ENCODE data around the gene ADORA1. TPM values are rescaled to one million over a fixed set of nuclear protein-coding genes. Genes with fewer than 3 reads are reported as not detected.

ADORA1 gene
- 1.5 TPM for total RNA-seq

DNA sequence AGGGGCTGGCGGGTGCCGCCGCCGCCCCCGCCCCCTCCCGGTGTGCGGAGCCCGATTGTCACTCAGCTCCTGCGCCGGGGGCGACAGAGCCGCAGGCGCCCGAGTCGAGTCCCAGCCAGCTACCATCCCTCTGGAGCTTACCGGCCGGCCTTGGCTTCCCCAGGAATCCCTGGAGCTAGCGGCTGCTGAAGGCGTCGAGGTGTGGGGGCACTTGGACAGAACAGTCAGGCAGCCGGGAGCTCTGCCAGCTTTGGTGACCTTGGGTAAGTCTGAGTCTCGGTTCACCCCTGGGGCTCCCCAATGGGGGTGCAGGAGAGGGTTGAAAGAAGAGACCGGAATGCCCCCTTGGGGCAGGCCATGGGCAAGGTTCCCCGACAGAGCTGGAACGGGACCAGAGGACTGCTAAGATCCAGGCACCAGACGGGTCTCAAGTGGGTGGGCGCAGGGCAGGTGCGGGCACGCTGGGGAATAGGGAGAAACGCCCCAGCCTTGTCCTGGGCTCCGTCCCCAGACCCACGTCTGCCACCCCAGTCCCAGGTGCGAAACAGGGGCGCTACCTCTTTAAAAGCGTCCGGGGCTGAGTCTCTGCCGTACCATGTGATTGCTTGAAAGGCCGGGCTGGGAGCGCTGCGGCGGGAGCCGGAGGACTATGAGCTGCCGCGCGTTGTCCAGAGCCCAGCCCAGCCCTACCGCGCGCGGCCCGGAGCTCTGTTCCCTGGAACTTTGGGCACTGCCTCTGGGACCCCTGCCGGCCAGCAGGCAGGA is at the start of gene ADORA1:
Gene ADORA1, plus strand, starts transcription at position 61 of the 765 bp plus-strand sequence. CDS start 1,116 bp downstream, outside the sequence.
- DNase-seq (ENCODE audit: low spot score) = peak; percentile 70

DNA sequence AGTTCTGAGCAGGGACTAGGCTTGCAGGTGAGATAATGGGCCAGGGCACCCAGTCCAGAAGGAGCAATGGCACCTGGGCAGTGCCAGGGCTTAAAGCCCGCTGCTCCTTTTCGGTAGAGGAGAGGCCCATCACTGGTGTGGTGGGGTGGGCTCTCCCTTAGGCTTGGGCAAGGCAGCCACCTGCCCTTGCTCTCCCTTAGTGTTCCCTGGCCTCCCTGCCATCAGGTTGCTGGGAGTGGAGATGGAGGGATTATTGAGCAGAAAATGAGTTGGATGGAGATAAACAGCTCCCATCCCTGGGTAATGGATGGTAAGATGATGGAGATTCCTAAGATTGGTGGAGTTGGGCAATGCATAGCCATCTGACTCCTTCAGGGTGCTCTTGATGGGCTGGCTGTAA is 49.6 kb upstream of the ADORA1 start:
- no peak for DNase-seq (ENCODE audit: low spot score)

DNA sequence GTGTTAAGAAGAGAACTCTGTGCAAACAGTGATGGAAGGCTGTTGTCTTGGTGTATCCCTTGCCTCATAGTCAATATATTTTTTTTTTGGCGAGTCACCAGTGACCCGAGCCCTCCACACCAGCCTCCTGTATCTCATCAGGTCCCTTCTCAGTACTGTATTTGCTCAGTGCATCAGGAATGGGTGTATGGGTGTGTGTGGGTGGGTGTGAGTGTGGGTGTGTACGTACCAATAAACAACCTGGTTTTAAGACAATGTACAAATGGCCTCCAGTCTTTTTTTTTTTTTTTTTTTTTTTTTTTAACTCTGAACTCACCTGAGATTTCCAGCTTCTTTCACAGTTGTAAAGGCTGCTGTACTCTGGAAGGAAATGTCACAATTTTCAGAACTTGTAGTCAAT is 49.0 kb upstream of the ADORA1 start:
- DNase-seq (ENCODE audit: low spot score) = no peak

DNA sequence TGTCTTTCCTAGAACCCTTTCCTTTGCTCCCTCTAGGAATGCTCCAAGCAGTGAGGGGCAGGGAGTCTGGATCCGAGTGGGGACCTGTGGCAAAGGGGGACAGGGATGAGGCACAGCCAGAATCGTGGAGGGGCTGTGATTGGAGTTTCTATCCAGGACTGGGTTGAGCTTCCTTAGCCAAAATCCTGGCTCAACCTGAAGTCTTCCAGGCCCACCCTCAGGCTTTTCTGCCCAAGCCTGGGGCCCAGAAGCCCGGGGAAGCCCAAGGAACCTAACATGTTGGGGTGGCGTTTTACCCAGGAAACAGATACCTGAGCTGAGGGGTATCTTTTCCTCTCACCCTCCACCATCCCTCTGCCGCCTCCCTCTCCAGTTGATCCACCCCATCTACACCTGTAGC is 47.1 kb upstream of the ADORA1 start:
- no peak for DNase-seq (ENCODE audit: low spot score)

DNA sequence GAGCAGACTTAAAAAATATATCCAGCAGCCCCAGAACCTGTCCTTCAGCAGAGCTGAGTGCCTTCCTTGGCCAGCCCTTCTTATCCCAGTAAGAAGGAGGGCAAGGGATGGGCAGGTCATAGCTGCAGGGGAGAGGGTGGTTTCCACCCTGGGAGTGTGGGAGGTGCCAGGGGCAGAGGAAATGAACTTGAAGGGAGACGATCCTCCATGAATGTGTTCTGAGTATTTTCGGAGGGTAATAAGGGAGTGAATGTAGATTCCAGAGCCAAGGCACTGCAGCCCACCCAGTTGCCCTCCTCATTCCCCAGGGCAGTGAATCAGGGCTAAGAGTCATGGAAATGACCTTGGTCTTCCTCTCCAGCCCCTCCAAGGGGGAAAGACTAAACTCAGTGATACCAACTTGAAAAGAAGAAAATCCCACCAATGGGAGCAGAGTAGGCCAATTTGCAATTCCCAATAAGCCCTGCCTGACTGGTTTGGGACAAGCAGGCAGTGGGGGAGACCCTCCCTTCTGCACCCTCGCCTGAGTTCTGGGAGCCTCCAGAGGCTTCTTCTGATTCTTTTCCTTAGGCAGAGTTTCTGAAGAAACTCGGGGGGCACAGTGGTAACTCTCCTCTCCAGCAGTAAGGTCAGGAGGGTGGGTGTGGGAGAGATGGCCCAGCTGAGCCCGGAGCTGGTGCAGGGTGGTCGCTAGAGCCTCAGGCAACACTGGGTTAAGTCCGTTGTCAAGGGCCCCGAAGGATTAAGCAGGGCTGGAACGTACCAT is 45.9 kb upstream of the ADORA1 start:
- peak; percentile 9 for DNase-seq (ENCODE audit: low spot score)

DNA sequence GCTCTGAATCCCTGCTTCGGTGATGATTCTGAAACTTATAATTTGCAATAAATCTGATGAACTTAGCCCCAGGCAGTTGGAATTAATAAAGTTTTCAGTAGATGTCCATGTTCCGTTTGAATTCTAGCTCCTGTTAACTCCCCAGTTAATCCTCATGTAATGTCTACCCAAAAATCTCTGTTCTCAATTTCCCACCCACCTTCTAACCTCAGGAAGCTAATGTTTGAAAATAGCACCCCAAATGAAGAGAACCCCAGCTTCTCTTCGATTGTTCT is 45.4 kb upstream of the ADORA1 start:
- no peak for DNase-seq (ENCODE audit: low spot score)

DNA sequence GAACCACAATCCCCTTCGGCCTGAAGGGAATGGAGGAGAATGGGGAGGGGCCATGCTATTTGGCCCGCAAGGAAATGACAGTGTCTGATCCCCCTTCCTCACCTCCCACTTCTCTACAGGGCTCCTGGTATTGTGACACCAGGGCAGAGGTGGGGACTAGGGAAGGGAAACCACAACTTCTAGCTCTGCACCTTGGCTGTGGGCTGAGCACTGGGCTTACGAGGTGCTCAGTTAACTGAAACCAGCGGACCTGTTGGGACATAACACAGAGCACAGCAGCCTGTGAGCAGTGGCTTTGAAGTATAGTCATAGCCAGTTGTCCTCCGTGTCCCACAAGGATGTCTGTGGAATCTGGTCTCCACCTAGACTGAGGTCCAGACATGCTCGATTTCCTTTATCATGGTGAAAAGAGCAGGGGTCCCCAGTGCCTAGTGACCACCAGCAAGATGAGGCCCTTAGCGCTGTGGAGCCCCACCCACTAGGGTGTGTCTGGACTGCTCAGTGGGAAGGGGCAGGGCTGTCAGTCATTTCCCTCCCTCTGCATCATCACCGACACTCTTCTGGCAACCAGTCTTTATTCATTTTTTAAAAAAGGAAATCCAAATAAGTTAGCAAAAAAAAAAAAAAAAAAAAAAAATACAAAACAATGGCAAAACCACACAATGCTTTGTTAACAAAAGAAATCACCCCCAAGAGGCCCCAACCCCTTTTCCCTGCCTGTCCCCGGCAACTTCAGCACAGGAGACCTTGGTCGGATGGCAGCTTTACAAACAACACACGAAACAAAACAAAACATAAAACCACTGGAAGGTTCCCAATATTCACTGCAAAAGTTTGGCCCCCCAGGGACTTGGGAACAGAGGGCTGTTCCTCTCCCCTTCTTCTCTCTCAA is 44.7 kb upstream of the ADORA1 start:
- peak; percentile 29 for DNase-seq (ENCODE audit: low spot score)

DNA sequence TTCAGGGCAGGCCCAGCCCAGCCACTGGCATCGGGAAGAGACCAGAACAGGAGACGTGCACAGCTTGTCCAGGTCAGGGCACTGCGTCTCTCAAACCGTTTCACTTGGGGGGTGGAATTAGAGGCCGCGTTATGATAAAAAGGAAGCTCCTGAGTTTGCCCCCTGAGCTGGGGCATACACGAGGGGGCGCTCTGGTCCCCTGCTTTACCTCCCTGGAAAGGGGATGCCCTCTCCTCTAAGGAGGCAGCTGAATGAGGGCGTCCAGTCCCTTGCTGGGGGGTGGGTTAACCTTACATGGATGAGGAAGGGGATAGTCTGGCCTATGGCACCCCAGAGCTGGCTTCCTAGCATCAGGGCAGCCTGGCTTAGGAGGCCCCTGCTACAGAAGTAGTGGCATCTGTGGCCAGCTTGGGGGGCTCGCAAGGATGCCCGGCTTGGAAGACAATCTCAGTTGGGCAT is 44.0 kb upstream of the ADORA1 start:
- DNase-seq (ENCODE audit: low spot score) = peak; percentile 30

DNA sequence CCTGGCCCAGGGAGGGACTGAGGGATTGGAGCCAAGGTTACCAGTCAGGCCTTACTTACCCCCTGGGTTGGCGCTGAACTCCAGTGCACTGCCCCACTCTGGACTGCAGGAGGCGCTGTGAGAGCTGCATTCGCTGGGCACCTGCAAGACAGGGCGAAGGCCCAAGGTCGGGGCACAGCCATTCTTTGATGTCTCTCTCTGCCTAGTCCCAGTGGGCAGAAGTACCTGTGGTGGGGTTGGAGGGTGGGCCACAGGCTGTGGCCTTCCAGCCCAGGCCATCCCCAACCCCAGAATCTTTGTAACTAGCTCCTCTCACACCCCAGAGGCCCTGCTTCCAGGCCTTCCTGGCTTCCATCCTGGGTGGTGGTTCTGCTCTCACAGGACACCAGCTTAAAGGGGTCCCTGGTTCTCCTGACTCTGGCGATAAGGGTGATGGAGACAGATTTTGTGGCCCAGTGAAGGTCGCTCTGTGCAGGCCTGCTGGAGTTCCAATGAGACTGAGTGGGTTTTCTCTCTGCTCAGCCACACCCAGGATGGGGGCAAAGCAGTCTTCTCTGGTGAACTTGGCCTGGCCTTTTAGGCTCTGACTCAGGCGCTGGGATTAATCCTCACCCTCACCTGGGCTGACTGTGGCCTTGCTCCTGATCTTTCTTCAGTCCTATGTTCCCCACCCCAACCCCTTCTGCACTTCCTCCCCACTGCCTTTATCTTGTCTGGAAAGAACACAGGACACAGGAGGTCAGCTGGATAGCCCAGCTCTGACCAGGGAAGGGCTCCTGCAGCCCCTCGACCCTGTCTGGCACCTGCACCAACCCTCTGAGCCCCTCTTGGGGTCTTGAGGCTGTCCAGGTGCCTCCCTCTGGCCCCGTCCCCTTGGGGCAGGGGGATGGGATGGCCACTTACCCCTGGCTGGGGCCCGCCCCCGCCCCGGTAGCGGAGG is 42.7 kb upstream of the ADORA1 start:
- peak; percentile 34 for DNase-seq (ENCODE audit: low spot score)

DNA sequence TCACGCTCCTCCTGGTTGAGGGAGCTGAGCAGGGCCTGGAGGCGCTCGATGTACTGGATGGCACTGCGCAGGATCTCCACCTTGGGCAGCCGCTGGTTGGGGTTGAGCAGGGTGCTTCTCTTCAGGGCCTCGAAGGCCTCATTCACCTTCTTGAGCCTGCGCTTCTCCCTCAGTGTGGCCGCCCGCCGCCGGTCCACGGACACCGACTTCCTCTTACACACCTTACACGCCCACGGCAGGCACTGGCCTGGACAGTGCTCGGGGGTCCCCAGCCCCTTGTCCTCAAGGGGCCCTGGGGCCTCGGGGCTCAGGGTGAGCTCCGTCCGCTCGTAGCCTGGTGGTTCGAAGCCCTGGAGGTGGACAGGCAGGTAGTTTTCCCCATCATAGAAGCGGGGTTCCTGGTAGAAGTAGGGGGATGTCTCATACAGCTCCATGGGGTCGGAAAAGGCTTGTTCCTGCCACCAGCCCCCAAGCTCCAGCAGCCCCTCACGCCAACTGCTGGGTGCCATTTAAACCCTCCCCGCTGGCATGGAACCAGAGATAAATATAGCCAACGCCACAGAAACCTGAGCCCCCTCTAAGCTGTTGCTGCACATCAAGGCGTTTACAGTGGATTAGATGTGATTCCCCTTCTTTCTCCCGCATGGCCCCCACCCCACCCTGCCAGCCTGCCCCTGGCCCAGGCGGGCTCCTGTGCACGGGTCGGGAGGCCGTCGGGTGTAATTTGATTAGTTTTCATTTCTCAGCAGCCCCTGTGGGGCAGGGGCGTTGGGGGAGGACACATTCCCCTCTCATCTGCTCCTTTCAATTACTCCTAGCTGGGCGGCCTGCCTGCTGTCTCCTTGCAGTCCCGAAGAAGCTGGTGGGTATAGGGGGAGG is 41.8 kb upstream of the ADORA1 start, which contains the start of gene MYOG:
Gene MYOG, minus strand, starts transcription at position 485 of the 879 bp plus-strand sequence. Its CDS starts 51 bp downstream, at position 434.
- DNase-seq (ENCODE audit: low spot score) = no peak

DNA sequence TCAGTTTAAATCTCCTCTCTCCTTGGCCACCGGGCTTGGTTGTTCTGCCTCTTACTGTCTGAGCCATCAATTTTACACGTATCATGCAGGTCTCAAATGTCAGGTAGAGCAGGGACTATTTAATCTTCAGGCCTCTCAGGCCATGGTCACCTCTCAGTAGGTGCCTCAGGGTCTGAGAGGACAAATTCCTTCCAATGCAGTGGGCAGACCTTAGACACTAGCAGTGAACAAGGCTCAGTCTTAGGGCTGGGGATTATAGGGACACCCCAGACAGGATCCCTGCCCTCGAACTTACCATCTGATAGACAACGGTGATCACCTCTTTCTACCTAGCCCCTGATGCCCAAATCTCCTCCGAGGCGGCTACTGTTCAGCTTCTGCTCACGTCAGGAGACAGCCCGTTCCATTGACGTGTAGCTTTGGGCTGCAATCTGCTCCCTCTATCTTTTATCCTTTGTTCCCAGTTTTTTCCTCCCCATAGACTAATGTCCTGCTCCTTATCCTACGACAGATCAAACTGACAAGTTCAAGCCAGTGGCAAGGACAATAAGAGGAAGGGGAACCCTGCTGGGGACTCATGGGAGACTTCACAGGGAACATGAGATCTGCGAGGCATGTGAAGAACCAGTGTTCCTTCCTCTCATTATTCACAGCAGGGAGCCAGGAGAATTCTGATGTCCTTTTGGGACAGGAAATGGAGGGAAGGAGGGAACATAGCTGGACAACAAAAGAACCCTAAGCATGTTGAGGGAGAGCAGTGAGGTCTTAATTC is 40.3 kb upstream of the ADORA1 start:
- no peak for DNase-seq (ENCODE audit: low spot score)

DNA sequence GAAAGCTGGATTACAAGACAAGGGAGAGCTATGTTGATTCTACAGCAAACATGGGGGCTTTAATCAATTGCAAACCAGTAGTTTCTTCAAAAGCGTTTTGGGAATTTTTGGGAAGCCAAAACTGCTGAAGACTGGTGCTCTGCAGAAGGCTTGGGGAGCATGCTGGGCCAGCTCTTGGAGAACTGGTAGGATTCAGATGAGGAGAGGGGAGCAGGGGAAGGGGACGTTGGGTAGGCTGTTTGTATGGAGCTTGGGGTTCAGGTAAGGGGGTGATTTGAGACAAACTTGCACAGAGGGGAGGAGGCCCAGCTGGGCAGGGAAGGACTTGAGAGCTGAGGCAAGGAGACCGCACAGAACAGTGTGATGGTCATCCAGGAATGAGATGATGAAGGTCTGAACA is 39.1 kb upstream of the ADORA1 start:
- DNase-seq (ENCODE audit: low spot score) = no peak

DNA sequence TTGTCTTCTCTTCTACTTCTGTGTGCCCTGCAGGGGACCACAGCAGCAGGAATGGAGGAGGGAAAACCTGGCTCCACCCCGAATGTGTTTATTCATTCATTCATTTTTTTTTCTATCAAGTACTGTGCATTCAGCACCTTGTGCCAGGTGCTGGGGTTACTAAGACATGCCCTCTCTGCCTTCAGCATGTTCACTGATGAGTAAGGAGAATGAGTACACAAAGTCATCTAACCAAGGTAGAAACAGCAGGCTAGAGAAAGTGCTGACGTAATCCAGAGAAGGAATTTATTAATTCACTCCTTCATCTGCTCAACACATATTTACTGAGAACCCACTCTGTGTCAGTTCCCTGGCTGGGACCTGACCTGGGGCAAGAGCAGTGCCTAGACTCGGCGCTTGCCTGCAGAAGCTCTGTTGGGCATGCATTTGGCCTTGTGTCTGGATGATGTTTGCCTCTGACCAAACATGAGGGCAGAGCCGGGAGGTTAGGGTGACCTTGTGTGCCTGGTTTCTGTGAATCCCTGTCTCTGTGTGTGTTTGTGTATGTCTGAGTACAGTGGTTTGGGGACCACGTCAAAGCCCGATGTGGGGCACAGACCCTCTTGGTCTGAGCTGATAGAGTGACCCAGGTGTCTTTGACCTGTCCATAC is 38.4 kb upstream of the ADORA1 start:
- DNase-seq (ENCODE audit: low spot score) = no peak

DNA sequence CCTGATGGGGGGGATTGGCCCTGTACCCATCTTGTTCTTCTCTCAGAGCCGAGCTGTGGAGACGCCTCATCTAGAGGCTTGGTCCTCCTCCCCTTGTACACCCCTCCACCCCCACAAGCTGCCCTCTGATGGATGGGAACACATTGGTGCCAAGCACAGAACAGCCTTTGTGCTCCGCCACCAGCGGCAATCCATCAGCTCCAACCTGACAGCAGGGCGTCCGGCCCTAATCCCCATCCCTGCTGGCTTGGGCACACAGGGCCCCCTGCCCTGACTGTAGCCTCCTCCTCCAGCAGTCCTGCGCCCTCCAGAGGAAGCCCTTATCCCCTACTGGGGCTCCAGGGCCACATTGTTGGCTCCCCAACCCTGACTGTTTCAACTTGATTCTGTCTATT is 37.9 kb upstream of the ADORA1 start:
- DNase-seq (ENCODE audit: low spot score) = no peak

DNA sequence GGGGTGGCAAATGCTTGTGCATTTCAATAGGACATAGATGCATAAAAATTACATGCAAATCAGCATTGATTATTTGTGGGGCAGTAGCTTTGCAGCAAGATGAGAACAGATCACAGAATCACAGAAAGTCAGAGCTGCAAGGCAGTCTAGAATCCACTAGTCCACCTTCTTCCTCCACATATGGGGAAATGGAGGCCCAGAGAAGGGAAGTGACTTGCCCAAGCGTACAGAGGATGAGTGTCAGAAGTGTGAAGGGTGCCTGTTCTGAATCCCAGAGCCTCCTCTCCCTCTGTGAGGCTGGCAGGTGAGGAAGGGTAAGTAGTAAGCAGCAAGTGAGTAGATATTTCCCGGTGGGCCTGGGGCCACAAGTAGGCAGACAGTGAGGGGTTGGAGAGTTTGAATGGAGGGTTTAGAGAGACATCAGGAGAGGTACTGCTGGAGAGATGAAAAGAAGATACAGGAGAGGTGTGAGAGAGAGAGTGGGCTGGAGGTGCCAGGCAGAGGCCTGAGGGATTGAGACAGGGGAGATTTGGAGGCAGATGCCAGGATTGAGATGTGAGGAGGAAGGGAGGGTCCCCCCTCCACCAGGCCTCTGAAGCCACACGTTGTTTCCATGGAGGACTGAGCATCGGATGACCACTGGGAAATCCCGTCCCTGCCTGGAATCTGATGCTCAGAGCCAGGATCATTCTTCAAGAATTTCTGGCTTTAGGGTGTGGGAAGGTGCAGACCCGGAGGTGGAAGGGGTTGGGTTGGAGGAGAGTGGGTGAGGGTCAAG is 36.9 kb upstream of the ADORA1 start:
- no peak for DNase-seq (ENCODE audit: low spot score)

DNA sequence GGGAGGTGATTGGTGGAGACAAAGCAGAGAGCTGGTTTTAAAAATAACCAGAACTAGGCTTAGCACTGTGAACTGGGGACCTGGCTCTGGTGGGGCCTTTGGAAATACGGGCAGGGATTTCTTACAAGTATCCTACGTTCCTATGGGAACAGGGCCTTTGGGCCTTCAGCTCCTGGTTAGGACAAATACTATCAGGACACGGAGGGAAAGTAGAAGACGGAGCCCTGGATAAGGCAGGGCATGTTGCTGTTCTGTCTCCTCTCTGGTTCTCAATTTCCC is 36.4 kb upstream of the ADORA1 start:
- DNase-seq (ENCODE audit: low spot score) = no peak

DNA sequence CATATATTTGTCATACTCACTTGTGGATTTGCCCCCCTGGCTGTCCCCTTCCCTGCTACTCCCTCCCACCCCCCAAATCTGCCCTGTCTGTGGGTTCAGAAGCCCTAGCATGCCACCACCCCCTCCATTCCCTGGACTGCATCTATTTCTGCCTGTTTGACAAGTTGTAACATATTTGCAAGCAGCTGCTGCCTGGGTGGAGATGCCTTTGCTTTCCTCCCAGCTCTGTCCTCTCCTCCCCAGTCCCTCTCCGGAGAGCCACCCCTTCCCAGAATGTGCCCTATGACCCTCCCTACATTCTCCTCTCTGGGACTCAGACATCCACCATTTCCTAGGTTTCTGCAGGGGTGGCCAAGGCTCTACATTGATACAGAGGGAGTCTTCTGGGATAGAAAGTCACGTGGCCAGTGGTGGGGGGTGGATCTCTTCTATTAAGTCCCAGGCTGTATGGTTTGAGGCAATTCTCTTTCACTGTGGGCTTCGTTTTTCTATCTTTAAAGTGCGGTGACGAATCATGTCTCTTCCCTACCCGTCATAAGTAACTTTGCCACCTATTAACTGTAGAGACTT is 35.7 kb upstream of the ADORA1 start:
- no peak for DNase-seq (ENCODE audit: low spot score)

Data from ureter (tissue), 1 donor.